Thyroid gland (tissue), 4 donors: Measurements from ENCODE around the gene SCMH1. TPM values are rescaled to one million over a fixed set of nuclear protein-coding genes. Genes with fewer than 3 reads are reported as not detected.
"Not testable (repeated sequence)": the region's sequence is repeated elsewhere in the genome, so short reads cannot be mapped to it uniquely, and the experiment has no call there.

ENCODE experiments used
- DNase-seq, 2 donors: peaks; one replicate each; pipeline ENCODE4 v3.0.0-alpha.2; 2019
- H3K27ac ChIP-seq, 3 donors: fragments of 200-600 bp; sonication (generic); 1 replicate in 2 of 3; 2 replicates in 1 of 3; pipeline ENCODE4 v1.5.1; 2016 to 2019; ENCODE audit warnings: mild to moderate bottlenecking in 1 of 3, moderate library complexity in 1 of 3
- H3K27me3 ChIP-seq: fragments of 200-600 bp; sonication (generic); one replicate; pipeline ENCODE4 v1.5.1; 2019
- H3K36me3 ChIP-seq, 2 donors: fragments of 200-600 bp; sonication (generic); one replicate each; pipeline ENCODE4 v1.5.1; 2016 to 2019
- H3K4me1 ChIP-seq, 2 donors: fragments of 200-600 bp; sonication (generic); one replicate each; pipeline ENCODE4 v1.5.1; 2017 to 2019
- H3K4me3 ChIP-seq, 3 donors: fragments of 200-600 bp; sonication (generic); replicated peaks in 1 of 3; 1 replicate in 2 of 3; 2 replicates in 1 of 3; pipeline ENCODE4 v1.5.1; 2016; ENCODE audit warnings: mild to moderate bottlenecking in 1 of 3
- H3K9me3 ChIP-seq: fragments of 200-600 bp; sonication (generic); one replicate; pipeline ENCODE4 v1.5.1; 2017
- CTCF ChIP-seq, 6 experiments: fragments of 200-600 bp in 3 of 6; fragments of 450-650 bp in 3 of 6; sonication (generic) in 3 of 6; IDR thresholded peaks; one replicate each; pipeline ENCODE4 v1.5.1; 2016 to 2019; ENCODE audit warnings: antibody characterized with exemption in 6 of 6, mild to moderate bottlenecking in 2 of 6, inconsistent platforms in 1 of 6, moderate library complexity in 1 of 6
- POLR2A ChIP-seq, 2 donors: fragments of 450-650 bp; IDR thresholded peaks; one replicate each; pipeline ENCODE4 v1.6.1; 2017; ENCODE audit warnings: antibody characterized with exemption in 2 of 2, mild to moderate bottlenecking in 2 of 2, moderate library complexity in 1 of 2
- WGBS, 2 donors: methylation state at CpG; one replicate each; pipeline ENCODE4 v1.1.5; 2017; 5-methylcytosine and 5-hydroxymethylcytosine counted together
- intact Hi-C: fragments of 100-400 bp; cut with DNase I; formaldehyde crosslinking; loops from one replicate; pipeline ENCODE4 v1.15.1; 2023
- total RNA-seq, 4 donors: library from RNA; depleted of rRNA; stranded (reverse); fragments of >200 nt; gene quantifications; one replicate each; pipeline ENCODE4 v1.2.3, GENCODE V29; 2016

SCMH1 gene
- total RNA-seq, 4 donors from 2014 or later = 30.6 to 93.0 (median 47.5) TPM

DNA sequence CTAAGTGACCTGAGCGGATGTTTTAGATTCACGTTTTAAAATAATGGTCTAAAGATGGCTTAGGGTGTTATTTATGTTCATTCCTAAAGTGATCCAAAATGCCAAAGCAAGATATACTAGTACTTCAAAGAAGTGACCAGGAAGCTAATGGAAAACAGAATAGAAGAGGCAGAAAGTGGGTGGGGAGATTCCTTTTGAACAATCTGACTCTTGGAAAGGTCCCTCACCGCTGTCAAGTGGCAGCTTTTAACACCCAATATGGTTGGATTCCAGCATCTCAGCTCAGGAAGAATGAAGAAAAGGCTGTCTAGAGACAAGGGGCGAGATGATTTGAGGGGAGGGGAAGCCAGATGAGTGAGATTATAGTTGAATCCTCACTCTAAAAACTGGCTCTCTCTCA lies 90.3 kb downstream of the SCMH1 start:
- H3K36me3 ChIP-seq = peaks cover 0 to 6% of the 10 kb centered on the region in 2 donors
- no peak for DNase-seq
- no peak overlapping the region for H3K27ac ChIP-seq
- no peaks in the 10 kb centered on the region for H3K27me3 ChIP-seq
- TF ChIP-seq POLR2A (IDR thresholded peaks at IDR 0.05) (no peak), CTCF (IDR thresholded peaks at IDR 0.05) (no peak)
- peaks cover 0 to 23% of the 10 kb centered on the region in 2 donors for H3K4me1 ChIP-seq
- no peak overlapping the region for H3K4me3 ChIP-seq
- intact Hi-C loops = no loop called here
- H3K9me3 ChIP-seq = no peaks in the 10 kb centered on the region
- 76 to 81% methylated on average over 4 of the region's 4 CpGs for WGBS, 2 donors

- H3K4me3 ChIP-seq = no peak overlapping the region
- intact Hi-C loops = no loop called here
- 69 to 98% methylated on average over 2 of the region's 2 CpGs for WGBS, 2 donors
These were observed 92.5 kb downstream of the SCMH1 start for GRCh38 chr1:41149570-41149969.

GRCh38 chr1:41144285-41144684 lies 97.8 kb downstream of the SCMH1 start:
- Histone ChIP-seq H3K36me3 (peaks cover 2 to 7% of the 10 kb centered on the region in 2 donors), H3K27ac (no peak overlapping the region), H3K27me3 (no peaks in the 10 kb centered on the region), H3K4me3 (no peak overlapping the region), H3K9me3 (no peaks in the 10 kb centered on the region), H3K4me1 (no peaks in the 10 kb centered on the region)
- DNase-seq = no peak
- TF ChIP-seq POLR2A (IDR thresholded peaks at IDR 0.05) (no peak), CTCF (IDR thresholded peaks at IDR 0.05) (no peak)
- intact Hi-C loops = no loop called here
- WGBS, 2 donors = 94 to 100% methylated on average over 1 of the region's 1 CpG

More at GRCh38 chr1:41149570-41149969, 92.5 kb downstream of the SCMH1 start:
- H3K4me1 ChIP-seq = peaks cover 0 to 23% of the 10 kb centered on the region in 2 donors
- H3K27me3 ChIP-seq = no peaks in the 10 kb centered on the region
- H3K27ac ChIP-seq = no peak overlapping the region
- H3K36me3 ChIP-seq = peaks cover 0 to 6% of the 10 kb centered on the region in 2 donors
- no peaks in the 10 kb centered on the region for H3K9me3 ChIP-seq
- no peak for DNase-seq
- TF ChIP-seq POLR2A (IDR thresholded peaks at IDR 0.05) (no peak), CTCF (IDR thresholded peaks at IDR 0.05) (no peak)

GRCh38 chr1:41138549-41138948 lies 103.6 kb downstream of the SCMH1 start:
- H3K36me3 ChIP-seq = peaks cover 0 to 7% of the 10 kb centered on the region in 2 donors
- intact Hi-C loops = no loop called here
- no peak overlapping the region for H3K27ac ChIP-seq
- 96 to 97% methylated on average over 1 of the region's 1 CpG for WGBS, 2 donors
- H3K9me3 ChIP-seq = no peaks in the 10 kb centered on the region
- no peaks in the 10 kb centered on the region for H3K4me1 ChIP-seq
- no peaks in the 10 kb centered on the region for H3K27me3 ChIP-seq
- no peak overlapping the region for H3K4me3 ChIP-seq
- TF ChIP-seq CTCF (IDR thresholded peaks at IDR 0.05) = no peak
- no peak for TF ChIP-seq POLR2A (IDR thresholded peaks at IDR 0.05)
- DNase-seq = no peak

- H3K4me1 ChIP-seq = no peaks in the 10 kb centered on the region
- no peaks in the 10 kb centered on the region for H3K9me3 ChIP-seq
- 95 to 100% methylated on average over 1 of the region's 1 CpG for WGBS, 2 donors
- no peaks in the 10 kb centered on the region for H3K27me3 ChIP-seq
- TF ChIP-seq CTCF (IDR thresholded peaks at IDR 0.05) (no peak), POLR2A (IDR thresholded peaks at IDR 0.05) (no peak)
- intact Hi-C loops = no loop called here
- peaks cover 0 to 5% of the 10 kb centered on the region in 2 donors for H3K36me3 ChIP-seq
- H3K4me3 ChIP-seq = no peak overlapping the region
- H3K27ac ChIP-seq = no peak overlapping the region
- no peak for DNase-seq
These were observed 106.7 kb downstream of the SCMH1 start for GRCh38 chr1:41135196-41135947.

GRCh38 chr1:41134325-41134724 lies 107.8 kb downstream of the SCMH1 start:
- H3K27ac ChIP-seq, DNase-seq, H3K36me3 ChIP-seq, H3K27me3 ChIP-seq, H3K4me1 ChIP-seq, H3K9me3 ChIP-seq, H3K4me3 ChIP-seq, intact Hi-C loops: not testable (repeated sequence)
- WGBS, 2 donors = 93 to 98% methylated on average over 2 of the region's 2 CpGs
